GM19099 (cell line): ENCODE data around the gene COL23A1.

Experiments
- POLR2A ChIP-seq: IDR thresholded peaks from 3 replicates; pipeline ENCODE4 v1.6.1; 2011; ENCODE audit warnings: low read depth; ENCODE audit not compliant: insufficient read length; ENCODE audit errors: extremely low read depth

COL23A1 gene

GRCh38 chr5:178461004-178461730 is 129.0 kb downstream of the COL23A1 start:
- TF ChIP-seq POLR2A = no peak

GRCh38 chr5:178460598-178460997 is 129.6 kb downstream of the COL23A1 start:
- TF ChIP-seq POLR2A = no peak

- no peak for TF ChIP-seq POLR2A
Observed at GRCh38 chr5:178460174-178460573, 130.0 kb downstream of the COL23A1 start.

DNA sequence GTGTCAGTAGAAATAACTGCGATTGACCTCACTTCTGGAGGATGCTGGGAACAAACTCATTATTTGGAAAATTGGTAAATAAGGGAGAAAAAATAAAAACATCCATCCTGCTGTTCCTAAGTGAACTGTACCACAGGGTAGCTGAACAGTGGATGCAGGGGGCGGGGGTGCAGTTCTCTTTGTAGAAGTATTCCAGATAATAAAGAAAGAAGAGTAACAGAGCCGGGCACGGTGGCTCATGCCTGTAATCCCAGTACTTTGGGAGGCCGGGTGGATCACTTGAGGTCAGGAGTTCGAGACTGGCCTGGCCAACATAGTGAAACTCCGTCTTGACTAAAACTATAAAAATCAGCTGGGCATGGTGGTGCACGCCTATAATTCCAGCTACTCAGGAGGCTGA is 132.1 kb downstream of the COL23A1 start:
- TF ChIP-seq POLR2A = no peak

GRCh38 chr5:178457471-178457870 is 132.7 kb downstream of the COL23A1 start:
- no peak for TF ChIP-seq POLR2A

GRCh38 chr5:178455480-178455835 is 134.7 kb downstream of the COL23A1 start:
- no peak for TF ChIP-seq POLR2A

DNA sequence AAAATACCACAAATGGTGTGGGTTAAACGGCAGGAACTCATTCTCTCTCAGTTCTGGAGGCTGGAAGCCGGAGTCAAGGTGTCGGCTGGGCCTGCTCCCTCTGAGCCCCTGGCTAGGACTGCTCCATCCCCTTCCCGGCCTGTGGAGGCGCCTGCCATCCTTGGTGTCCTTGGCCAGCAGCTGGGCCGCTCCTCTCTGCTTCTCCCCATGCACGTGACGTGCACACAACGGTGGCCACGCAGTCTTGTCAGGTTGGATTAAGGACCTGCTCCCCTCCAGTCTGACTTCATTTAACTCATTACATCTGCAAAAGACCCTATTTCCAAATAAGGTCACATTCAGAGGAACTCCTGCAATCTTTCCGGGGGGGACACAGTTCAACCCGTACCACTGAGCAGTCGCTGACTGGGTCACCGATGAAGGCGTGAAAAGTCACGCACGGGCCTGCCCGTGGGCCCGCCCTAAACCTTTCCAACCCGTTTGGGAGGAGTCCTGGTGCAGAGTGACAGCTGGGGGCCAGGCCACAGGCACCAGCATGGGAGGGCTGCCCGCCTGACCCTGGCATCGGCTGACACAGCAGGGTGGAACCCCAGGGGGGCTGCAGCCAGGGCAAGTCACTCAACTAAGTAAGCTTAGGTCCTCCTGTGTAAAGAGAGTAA is 135.2 kb downstream of the COL23A1 start:
- no peak for TF ChIP-seq POLR2A

DNA sequence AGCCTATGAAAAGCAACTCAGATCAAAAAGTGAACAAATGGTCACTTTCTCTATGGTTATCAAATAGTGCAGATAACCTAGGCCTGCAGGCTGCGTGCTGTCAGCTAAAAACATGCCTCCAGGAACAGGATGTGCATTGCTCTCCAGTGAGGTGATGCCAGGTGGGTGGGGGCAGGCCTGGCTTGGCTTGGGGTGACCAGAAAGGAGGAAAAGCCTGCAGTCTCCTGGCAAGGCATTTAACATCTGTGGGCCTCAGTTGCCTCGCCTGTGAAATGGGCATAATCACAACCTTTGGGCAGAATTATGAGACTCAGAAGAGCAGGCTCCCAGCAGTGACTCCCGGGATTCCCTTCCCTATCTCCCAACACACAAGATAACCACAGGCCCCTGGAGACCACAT is 135.9 kb downstream of the COL23A1 start:
- no peak for TF ChIP-seq POLR2A

- TF ChIP-seq POLR2A = no peak
Observed at GRCh38 chr5:178453224-178453623, 137.0 kb downstream of the COL23A1 start.

GRCh38 chr5:178450121-178451028 is 139.8 kb downstream of the COL23A1 start:
- no peak for TF ChIP-seq POLR2A

GRCh38 chr5:178449163-178450070 is 140.8 kb downstream of the COL23A1 start:
- TF ChIP-seq POLR2A = no peak

GRCh38 chr5:178445534-178445933 is 144.7 kb downstream of the COL23A1 start:
- no peak for TF ChIP-seq POLR2A

DNA sequence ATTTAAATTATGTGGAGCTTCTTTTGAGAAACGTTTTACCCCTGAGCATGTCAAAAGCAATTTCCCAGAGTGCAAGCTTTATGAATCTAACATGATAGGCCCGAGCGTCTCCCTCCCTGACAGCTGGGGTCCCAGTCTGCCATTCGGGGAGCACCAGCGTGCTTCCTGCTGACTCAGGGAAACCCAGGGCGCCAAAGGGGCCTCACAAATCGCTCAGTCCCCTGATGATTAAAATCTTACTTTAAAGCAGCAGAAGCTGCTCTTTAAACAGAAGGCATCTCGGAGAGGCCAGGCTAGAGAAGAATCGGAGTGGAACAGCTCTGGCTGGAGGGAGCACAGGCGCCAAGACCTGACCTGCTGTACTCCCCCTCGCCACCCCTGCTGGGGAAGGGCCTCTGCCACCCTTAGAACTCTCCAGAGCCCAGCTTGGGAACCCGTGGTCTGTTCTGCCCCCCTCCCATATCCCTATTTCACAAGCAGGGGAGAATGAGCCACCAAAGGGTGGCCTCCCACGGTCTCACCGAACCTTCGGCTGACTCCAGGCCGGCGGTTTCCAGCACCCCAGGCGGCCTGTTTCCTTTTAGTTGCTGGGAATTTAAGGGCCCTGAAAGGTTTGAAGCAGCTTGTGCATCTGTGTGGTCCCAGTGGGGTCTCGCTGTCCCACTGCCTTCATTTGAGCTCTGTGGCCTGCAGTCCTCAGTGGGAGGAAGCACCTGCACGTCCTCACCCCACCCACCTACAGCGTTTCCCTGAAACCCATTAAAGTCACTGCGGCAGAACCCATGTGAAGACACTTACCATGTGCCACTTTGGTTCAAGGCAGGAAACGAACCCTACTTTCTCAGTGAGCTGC is 147.6 kb downstream of the COL23A1 start:
- TF ChIP-seq POLR2A = no peak

DNA sequence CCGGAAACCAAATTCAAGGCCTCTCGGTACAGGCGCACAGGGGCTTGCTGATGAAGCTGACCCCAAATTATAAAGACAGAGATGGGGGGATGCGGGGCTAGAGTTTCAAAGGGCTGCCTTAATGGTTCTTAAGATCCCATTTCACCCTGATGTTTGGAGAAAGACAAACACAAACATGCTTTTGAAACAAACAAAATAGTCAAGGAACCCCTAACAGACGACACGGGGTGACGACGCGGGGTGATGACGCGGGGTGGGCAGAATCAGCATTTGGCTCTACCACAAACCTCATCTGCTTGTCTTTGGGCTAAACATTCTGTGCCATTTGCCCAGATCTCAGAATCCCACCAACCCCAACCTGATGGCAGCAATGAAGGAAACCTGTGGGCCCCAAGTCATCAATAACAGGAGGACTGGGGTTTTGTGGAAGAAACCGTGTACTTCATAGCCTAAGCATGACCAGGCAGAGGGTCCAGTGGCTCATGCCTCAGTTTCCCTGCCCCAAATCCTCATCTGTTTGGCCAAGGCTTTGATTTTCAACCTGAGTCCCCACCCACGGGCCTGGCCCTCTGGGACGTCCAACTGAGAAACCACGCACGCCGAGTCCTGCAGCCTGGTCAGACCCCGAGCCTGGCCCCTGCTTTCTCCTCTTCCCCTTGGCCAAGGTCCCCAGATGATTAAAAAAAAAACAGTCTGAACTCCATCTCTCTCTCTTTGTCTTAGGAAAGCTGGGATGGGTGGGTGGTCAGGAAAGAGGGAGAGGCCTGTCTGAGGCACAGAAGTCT is 148.5 kb downstream of the COL23A1 start:
- no peak for TF ChIP-seq POLR2A

DNA sequence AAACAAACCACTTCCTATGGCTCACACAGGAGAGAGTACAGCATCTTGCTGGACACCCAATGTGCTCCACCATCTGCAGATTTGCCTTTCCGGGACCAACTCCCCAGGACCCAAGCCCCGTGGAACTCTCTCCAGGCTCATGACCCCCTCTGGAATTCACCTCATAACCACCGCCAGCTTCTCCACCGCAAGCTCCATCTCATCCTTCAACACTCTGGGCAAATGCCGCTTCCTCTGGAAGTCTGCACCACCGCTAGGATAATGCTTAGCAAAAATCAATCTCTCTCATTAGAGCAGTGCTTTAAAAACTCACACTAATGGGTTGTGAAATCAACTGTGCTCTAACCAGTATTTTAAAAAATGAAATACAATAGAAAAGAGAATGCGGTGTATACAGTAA is 150.0 kb downstream of the COL23A1 start:
- TF ChIP-seq POLR2A = no peak
